AG09309 (cell line): ENCODE measurements around the gene CUBN.

Experiments used
- DNase-seq: peaks from one replicate; pipeline ENCODE4 v3.0.0-alpha.2; 2010; ENCODE audit warnings: low read depth
- H3K4me3 ChIP-seq: 2 replicates; pipeline ENCODE4 v1.5.1; 2011; ENCODE audit warnings: mild to moderate bottlenecking, low read depth, low read length, moderate library complexity; ENCODE audit not compliant: control insufficient read depth
- TF ChIP-seq, protein P1 (sequence below): IDR thresholded peaks from 2 replicates; pipeline ENCODE4 v1.5.1; 2011; ENCODE audit warnings: mild to moderate bottlenecking, low read depth, low read length, inconsistent platforms; ENCODE audit not compliant: insufficient read depth, control insufficient read depth; ENCODE audit errors: missing control alignments

The CUBN gene

GRCh38 chr10:16986406-16987205 lies 143.0 kb downstream of the CUBN start:
- TF ChIP-seq, protein P1, sequence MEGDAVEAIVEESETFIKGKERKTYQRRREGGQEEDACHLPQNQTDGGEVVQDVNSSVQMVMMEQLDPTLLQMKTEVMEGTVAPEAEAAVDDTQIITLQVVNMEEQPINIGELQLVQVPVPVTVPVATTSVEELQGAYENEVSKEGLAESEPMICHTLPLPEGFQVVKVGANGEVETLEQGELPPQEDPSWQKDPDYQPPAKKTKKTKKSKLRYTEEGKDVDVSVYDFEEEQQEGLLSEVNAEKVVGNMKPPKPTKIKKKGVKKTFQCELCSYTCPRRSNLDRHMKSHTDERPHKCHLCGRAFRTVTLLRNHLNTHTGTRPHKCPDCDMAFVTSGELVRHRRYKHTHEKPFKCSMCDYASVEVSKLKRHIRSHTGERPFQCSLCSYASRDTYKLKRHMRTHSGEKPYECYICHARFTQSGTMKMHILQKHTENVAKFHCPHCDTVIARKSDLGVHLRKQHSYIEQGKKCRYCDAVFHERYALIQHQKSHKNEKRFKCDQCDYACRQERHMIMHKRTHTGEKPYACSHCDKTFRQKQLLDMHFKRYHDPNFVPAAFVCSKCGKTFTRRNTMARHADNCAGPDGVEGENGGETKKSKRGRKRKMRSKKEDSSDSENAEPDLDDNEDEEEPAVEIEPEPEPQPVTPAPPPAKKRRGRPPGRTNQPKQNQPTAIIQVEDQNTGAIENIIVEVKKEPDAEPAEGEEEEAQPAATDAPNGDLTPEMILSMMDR, result no peak
- DNase-seq, result no peak
- H3K4me3 ChIP-seq, result no peak overlapping the region

GRCh38 chr10:16986082-16986405 lies 143.6 kb downstream of the CUBN start:
- no peak for DNase-seq
- H3K4me3 ChIP-seq, result no peak overlapping the region
- TF ChIP-seq, protein P1, result no peak

DNA sequence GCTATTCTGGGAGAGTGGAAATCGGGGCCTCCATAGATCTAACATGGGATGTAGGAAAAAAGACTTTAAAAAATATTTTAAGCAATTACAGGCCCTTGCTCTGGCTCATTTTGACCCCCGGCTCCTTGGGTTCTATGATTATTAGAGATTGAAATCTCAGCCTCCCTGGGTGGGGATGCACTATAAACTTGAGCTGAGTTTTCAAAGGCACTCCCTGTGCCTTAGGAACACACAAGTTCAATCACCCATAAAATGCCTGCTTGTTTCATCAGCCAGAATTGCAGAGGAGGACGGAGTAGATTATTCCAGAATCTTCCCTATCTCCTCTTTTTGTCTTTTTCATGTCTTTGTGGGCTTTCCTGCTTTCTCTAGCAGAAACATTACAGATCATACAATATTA lies 145.4 kb downstream of the CUBN start:
- no peak overlapping the region for H3K4me3 ChIP-seq
- DNase-seq, result no peak
- TF ChIP-seq, protein P1, result no peak

- DNase-seq, result no peak
- no peak overlapping the region for H3K4me3 ChIP-seq
- TF ChIP-seq, protein P1, result no peak
These were observed 152.8 kb downstream of the CUBN start for GRCh38 chr10:16976803-16977202.

DNA sequence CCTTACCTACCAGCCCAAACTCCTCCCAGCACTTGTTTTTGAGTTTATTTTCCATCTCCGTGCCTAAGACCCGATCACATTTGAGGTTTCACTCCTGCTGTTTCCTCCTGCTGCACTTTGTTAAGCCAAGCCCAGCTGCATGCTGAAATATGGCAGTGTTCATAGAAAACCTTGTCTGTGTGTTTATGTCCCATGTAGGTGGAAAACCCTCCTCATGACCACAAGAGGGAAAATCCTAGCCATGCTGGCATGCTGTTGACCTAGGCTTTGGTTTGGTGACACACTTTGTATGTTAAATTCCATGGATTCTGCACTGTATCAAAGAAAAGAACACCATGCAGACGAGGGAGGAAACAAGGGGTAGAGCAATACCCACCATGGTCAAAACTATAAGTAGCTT lies 154.4 kb downstream of the CUBN start:
- TF ChIP-seq, protein P1, result no peak
- H3K4me3 ChIP-seq, result no peak overlapping the region
- DNase-seq, result no peak

GRCh38 chr10:16968416-16969041 lies 161.1 kb downstream of the CUBN start:
- DNase-seq, result no peak
- H3K4me3 ChIP-seq, result no peak overlapping the region
- TF ChIP-seq, protein P1, result no peak
